Ascending aorta (tissue), 2 donors: ENCODE results near the gene LRP2. TPM values are rescaled to one million over a fixed set of nuclear protein-coding genes. Genes with fewer than 3 reads are reported as not detected.

Experiments used
- DNase-seq, 2 donors: peaks; one replicate each; pipeline ENCODE4 v3.0.0-alpha.2; 2019; ENCODE audit warnings: low spot score in 2 of 2
- H3K27ac ChIP-seq, 2 donors: fragments of 200-600 bp; sonication (generic); one replicate each; pipeline ENCODE4 v1.5.1; 2016 to 2017; ENCODE audit warnings: mild to moderate bottlenecking in 1 of 2
- H3K27me3 ChIP-seq: fragments of 200-600 bp; sonication (generic); one replicate; pipeline ENCODE4 v1.5.1; 2017
- H3K36me3 ChIP-seq, 2 donors: fragments of 200-600 bp; sonication (generic); one replicate each; pipeline ENCODE4 v1.5.1; 2016
- H3K4me1 ChIP-seq, 2 donors: fragments of 200-600 bp; sonication (generic); one replicate each; pipeline ENCODE4 v1.5.1; 2016 to 2017; ENCODE audit warnings: mild to moderate bottlenecking in 1 of 2
- H3K4me3 ChIP-seq, 2 donors: fragments of 200-600 bp; sonication (generic); one replicate each; pipeline ENCODE4 v1.5.1; 2016 to 2017; ENCODE audit warnings: mild to moderate bottlenecking in 1 of 2
- H3K9me3 ChIP-seq, 2 donors: fragments of 200-600 bp; sonication (generic); one replicate each; pipeline ENCODE4 v1.5.1; 2016
- intact Hi-C: fragments of 100-400 bp; cut with DNase I; formaldehyde crosslinking; loops from one replicate; pipeline ENCODE4 v1.15.1; 2023
- total RNA-seq: library from RNA; depleted of rRNA; stranded (reverse); fragments of >200 nt; gene quantifications from one replicate; pipeline ENCODE4 v1.1.0, GENCODE V29; 2016
- TF ChIP-seq, protein P1 (sequence below), 3 experiments: fragments of 200-600 bp in 2 of 3; fragments of 450-650 bp in 1 of 3; sonication (generic) in 2 of 3; IDR thresholded peaks; one replicate each; pipeline ENCODE4 v1.5.1; 2016 to 2019; ENCODE audit warnings: antibody characterized with exemption in 3 of 3, mild to moderate bottlenecking in 1 of 3, moderate library complexity in 1 of 3

LRP2 gene
- total RNA-seq, 1 donor from 2014 or later = not detected

DNA sequence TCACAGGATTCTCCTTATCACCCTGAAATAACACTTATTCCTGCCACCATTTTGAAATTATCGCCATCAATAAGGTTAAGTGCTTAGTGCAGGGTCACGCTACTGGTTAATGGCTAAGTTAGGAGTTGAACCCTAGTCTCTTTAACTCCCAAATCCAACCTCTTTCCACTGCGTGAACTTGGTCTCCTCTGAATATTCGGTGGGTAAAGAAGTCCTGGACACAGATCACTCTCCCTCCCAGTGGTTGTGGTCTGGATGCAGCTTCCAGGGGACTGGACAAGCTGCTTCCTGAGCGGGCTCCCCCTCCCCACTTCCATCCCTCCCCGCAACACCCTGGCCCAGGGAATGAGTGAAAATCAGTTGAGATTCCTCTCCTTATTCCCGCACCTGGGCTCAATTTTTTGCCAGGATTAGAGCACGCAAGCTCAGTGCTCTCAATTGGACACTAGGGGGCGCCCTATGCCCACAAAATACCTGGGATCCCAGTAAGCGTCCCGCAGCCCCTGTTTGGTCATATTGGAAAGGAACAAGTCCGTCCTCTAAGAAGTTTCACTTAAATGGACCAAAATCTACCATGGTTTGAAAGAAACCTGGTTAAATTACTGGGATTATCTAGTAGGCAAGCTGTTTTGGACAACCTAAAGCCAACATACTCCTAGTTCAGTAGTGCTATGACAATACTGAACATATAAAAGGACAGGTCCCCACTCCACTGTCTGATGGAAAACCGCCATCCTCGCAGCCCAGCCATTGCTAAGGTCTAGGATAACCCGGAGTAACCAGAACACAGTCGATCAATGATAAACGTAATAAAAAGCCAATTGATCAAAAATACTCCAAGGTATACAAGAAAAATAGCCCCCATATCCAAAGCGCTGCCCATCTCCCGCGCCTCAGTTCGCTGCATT lies 252.6 kb downstream of the LRP2 start:
- TF ChIP-seq, protein P1, sequence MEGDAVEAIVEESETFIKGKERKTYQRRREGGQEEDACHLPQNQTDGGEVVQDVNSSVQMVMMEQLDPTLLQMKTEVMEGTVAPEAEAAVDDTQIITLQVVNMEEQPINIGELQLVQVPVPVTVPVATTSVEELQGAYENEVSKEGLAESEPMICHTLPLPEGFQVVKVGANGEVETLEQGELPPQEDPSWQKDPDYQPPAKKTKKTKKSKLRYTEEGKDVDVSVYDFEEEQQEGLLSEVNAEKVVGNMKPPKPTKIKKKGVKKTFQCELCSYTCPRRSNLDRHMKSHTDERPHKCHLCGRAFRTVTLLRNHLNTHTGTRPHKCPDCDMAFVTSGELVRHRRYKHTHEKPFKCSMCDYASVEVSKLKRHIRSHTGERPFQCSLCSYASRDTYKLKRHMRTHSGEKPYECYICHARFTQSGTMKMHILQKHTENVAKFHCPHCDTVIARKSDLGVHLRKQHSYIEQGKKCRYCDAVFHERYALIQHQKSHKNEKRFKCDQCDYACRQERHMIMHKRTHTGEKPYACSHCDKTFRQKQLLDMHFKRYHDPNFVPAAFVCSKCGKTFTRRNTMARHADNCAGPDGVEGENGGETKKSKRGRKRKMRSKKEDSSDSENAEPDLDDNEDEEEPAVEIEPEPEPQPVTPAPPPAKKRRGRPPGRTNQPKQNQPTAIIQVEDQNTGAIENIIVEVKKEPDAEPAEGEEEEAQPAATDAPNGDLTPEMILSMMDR (IDR thresholded peaks at IDR 0.05) = peak; percentile 54 to 71 (median 60)
- Histone ChIP-seq H3K36me3 (no peaks in the 10 kb centered on the region), H3K4me1 (no peaks in the 10 kb centered on the region), H3K27ac (no peak overlapping the region), H3K4me3 (no peak overlapping the region), H3K9me3 (no peaks in the 10 kb centered on the region), H3K27me3 (no peaks in the 10 kb centered on the region)
- peak; percentile 15 to 79 for DNase-seq
- intact Hi-C loops = no loop called here

DNA sequence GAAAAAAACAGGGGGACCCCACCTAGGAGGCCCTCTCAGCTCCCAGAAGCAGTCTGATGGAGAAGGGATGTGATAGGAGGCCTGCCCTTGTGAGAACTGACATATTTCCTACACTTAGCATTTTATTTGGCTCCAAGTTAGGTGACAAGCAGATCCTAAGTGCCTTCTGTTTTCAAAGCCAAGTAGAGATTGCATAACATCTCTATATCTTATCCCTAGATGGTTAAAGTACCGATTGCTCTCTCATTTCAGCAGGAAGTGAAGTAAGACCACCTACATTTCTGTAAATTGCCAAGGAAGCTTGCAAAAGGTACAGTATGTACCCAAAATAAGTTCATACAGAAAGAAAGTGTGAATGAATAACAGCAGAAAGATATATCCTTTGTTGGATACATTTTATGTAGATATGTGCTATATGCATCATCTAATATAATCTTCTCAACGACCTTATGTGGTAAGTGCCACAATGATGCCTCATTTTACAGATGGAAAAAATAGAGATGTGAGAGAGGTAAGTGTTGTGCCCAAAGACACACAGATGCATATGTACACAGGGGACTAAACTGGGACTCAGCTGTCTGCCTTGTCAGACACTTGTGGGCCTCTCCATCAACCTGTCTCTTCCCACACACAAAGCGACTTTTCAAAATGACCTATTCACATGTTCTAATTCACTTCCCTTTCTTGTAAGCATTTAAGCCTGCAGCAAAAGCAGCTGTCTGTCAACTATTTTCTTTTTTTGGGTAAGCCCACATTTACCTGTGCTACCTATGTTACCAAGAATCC lies 254.0 kb downstream of the LRP2 start:
- TF ChIP-seq, protein P1 (IDR thresholded peaks at IDR 0.05) = no peak
- H3K9me3 ChIP-seq = no peaks in the 10 kb centered on the region
- intact Hi-C loops = no loop called here
- DNase-seq = no peak
- no peaks in the 10 kb centered on the region for H3K36me3 ChIP-seq
- no peaks in the 10 kb centered on the region for H3K27me3 ChIP-seq
- no peaks in the 10 kb centered on the region for H3K4me1 ChIP-seq
- H3K27ac ChIP-seq = no peak overlapping the region
- H3K4me3 ChIP-seq = no peak overlapping the region

DNA sequence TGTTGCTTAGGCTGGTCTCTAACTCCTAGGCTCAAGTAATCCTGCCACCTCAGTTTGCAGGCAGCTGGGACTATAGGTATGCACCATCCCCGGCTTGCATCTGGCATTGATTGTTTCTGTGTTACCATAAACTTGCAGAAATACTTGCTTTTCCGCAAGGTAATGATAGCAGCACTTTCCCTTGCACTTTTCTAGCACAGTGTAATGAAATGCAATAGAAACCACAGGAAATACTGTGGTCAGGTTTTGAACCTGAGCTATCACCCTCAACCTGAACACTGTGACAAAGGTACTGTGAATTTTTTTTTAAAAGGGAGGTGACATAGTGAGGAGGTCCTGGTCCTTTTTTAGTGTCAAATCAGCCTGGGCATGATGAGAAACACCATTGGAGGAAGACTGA lies 254.7 kb downstream of the LRP2 start:
- no peaks in the 10 kb centered on the region for H3K9me3 ChIP-seq
- H3K27ac ChIP-seq = no peak overlapping the region
- no peaks in the 10 kb centered on the region for H3K36me3 ChIP-seq
- no peaks in the 10 kb centered on the region for H3K4me1 ChIP-seq
- DNase-seq = no peak
- H3K27me3 ChIP-seq = no peaks in the 10 kb centered on the region
- TF ChIP-seq, protein P1 (IDR thresholded peaks at IDR 0.05) = no peak
- intact Hi-C loops = no loop called here
- H3K4me3 ChIP-seq = no peak overlapping the region

DNA sequence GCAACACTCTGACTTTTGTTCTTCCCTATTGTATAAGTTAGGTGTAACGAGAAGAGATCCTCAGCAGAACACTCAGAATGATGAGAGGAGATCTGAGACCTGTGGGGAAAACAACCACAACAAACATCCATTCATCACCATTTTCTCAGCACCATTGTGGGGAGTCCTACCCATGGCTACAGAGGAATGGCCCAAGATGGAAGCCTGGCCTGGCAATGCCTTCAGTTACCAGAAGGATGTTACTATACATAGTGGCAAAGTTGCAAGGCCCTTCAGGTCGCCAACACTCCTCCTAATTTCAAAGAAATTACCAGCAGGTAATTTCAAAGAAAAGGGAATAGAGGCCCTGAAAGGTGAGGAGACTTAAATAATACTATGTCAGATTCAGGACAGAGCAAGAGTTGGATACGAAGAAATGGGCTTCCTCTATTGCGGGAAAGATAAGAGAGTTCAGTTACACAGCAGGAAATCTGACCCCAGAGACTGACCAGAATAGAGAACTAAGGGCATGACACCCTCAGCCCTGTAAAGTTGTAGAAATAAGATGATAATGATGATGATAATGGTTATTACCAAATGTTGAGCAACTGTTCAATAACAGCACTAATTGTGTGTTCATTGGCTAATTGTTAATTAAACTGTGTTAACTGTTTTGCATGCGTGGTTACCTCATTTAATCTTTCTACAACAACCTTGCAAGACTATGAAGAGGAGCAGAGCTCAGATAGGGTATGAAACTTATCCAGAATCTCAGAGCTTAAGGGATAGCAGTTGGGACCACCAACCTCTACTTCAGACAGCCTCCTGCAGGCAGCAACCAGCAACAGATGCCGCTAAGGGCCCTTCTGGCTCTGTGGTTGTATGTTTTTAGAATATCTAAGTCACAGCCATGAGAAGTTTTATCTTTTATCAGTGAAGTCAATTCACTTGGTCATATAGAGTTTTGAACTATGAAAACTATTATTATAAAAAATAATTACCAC lies 255.5 kb downstream of the LRP2 start:
- Histone ChIP-seq H3K27ac (no peak overlapping the region), H3K9me3 (no peaks in the 10 kb centered on the region), H3K27me3 (no peaks in the 10 kb centered on the region), H3K4me1 (no peaks in the 10 kb centered on the region), H3K4me3 (no peak overlapping the region), H3K36me3 (no peaks in the 10 kb centered on the region)
- no peak for DNase-seq
- TF ChIP-seq, protein P1 (IDR thresholded peaks at IDR 0.05) = no peak
- intact Hi-C loops = no loop called here

DNA sequence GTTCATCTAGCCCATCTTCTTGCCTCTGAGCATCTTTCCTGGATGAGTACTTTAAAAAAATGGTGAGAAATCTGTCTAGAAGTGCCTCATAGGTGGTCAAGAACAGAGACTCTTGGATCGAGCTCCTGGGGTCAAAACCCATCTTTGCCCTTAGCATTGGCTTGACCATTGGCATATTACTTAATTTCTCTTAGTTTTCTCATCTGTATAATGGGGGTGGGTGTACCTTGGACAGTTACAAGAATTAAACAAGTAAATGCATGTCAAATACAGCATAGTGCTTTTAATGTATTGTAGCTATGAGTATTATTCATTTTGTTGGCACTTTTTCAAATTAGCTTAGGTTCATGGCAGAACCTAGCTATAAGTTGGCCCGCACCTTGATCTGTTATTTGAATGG lies 256.2 kb downstream of the LRP2 start:
- no peaks in the 10 kb centered on the region for H3K27me3 ChIP-seq
- intact Hi-C loops = no loop called here

More for the DNA sequence above, 256.2 kb downstream of the LRP2 start:
- no peaks in the 10 kb centered on the region for H3K9me3 ChIP-seq
- TF ChIP-seq, protein P1 (IDR thresholded peaks at IDR 0.05) = no peak
- H3K27ac ChIP-seq = no peak overlapping the region
- no peaks in the 10 kb centered on the region for H3K4me1 ChIP-seq
- no peak for DNase-seq
- no peaks in the 10 kb centered on the region for H3K36me3 ChIP-seq
- H3K4me3 ChIP-seq = no peak overlapping the region
